Endometrial microvascular endothelial cells (primary cell): ENCODE results near the gene TBX18. TPM values are rescaled to one million over a fixed set of nuclear protein-coding genes. Genes with fewer than 3 reads are reported as not detected.

ENCODE experiments used
- in situ Hi-C: cut with HindIII; loops from 2 replicates; pipeline ENCODE4 v1.10.0; 2017; ENCODE audit warnings: low sequenced_read_pairs, low pct_unique_long_range_greater_than_20kb; ENCODE audit errors: inconsistent ontology term
- total RNA-seq: library from RNA; depleted of rRNA; stranded (reverse); fragments of >200 nt; gene quantifications from one replicate; pipeline ENCODE4 v1.2.3, GENCODE V29; 2015; ENCODE audit errors: inconsistent ontology term

Gene TBX18
- total RNA-seq, 1 donor from 2014 or later = 0.28 TPM

- in situ Hi-C loops = loop anchor here (25.0 kb wide), 1 partner anchor 137 kb away; no protein-coding TSS in a partner anchor
Measured at GRCh38 chr6:84774157-84774984, 10.0 kb upstream of the TBX18 start.

DNA sequence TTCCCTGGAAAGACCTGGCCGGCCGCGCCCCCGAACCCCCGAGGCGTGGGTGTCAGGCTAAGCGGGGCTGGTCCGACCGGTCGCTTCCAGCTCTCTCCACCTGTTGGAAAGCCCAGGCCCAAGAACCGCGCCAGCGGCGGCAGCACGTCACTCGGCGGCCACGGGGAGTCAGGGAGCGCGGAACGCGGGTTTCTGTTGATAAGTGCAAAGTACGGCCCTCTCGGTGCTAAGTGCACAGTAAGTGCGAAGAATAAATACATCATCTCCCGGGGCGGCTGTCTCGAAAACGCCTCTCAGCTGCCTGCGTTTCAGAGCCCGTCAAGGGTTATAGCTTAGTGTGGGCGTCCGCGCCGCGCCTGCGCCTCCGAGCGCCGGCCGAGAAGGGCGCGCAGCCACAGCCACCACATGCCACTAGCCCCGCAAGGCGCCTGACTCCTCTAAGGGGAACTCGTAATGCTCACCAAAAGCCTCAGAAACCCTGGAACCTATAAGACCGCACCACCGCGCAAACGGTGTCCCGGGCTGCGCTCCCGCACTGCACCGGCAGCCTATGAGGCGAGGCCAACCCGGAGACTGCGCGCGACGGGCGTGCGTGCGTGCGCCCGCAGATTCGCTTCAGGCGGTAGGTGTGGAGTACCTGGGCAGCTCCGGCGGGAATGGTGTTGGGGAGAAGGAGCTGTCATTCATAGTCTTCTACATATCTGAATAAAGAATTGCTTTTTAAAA, 9.2 kb upstream of the TBX18 start:
- in situ Hi-C loops = loop anchor here (25.0 kb wide), 1 partner anchor 136 kb away; no protein-coding TSS in a partner anchor

- in situ Hi-C loops = loop anchor here (25.0 kb wide), 1 partner anchor 136 kb away; no protein-coding TSS in a partner anchor
Measured at GRCh38 chr6:84773133-84773430, 8.7 kb upstream of the TBX18 start.

DNA sequence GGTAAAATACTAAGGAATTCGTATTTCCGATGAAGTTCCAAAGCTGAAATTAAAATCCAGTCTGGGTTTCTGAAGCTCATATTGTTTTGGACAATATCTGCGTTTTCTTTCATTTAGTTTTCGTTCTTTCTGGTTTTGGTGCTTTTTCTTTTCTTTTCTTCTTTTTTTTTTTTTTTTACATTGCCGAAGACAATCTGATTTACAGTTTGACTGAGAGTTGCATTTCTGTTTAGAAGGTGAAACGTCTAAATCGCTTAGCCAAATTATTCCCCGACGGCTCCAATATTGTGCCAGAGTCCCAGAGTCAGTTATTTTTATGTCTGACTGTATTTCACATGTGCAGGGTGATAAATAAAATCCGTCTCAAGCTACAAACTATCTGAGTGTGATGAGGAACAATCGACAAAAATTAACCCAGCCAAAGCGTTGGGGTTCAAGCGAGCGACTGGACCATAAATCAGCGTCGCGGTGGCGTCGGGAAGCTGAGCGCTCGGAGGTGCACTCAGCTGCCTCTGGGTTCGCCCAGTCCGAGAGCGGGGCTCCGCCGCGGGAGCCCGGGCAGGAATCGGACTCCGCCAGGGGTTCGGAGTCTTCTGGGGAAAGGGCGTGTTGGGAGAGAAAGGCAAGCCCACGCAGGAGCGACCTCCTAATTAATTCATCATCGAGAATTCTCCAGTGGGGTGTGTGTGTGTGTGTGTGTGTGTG, 8.2 kb upstream of the TBX18 start:
- in situ Hi-C loops = loop anchor here (25.0 kb wide), 1 partner anchor 135 kb away; no protein-coding TSS in a partner anchor

GRCh38 chr6:84771756-84772356, 7.5 kb upstream of the TBX18 start:
- in situ Hi-C loops = loop anchor here (25.0 kb wide), 1 partner anchor 135 kb away; no protein-coding TSS in a partner anchor

GRCh38 chr6:84771125-84771755, 6.8 kb upstream of the TBX18 start:
- in situ Hi-C loops = loop anchor here (25.0 kb wide), 1 partner anchor 134 kb away; no protein-coding TSS in a partner anchor

GRCh38 chr6:84770521-84770920, 6.1 kb upstream of the TBX18 start:
- in situ Hi-C loops = loop anchor here (25.0 kb wide), 1 partner anchor 133 kb away; no protein-coding TSS in a partner anchor

GRCh38 chr6:84769306-84769705, 4.9 kb upstream of the TBX18 start:
- in situ Hi-C loops = loop anchor here (10.0 to 25.0 kb wide), 2 partner anchors 132 to 345 kb away; no protein-coding TSS in a partner anchor

GRCh38 chr6:84768442-84769174, 4.2 kb upstream of the TBX18 start:
- in situ Hi-C loops = loop anchor here (10.0 to 25.0 kb wide), 2 partner anchors 131 to 344 kb away; no protein-coding TSS in a partner anchor

GRCh38 chr6:84767526-84768201, 3.3 kb upstream of the TBX18 start:
- in situ Hi-C loops = loop anchor here (10.0 to 25.0 kb wide), 2 partner anchors 130 to 343 kb away; no protein-coding TSS in a partner anchor

DNA sequence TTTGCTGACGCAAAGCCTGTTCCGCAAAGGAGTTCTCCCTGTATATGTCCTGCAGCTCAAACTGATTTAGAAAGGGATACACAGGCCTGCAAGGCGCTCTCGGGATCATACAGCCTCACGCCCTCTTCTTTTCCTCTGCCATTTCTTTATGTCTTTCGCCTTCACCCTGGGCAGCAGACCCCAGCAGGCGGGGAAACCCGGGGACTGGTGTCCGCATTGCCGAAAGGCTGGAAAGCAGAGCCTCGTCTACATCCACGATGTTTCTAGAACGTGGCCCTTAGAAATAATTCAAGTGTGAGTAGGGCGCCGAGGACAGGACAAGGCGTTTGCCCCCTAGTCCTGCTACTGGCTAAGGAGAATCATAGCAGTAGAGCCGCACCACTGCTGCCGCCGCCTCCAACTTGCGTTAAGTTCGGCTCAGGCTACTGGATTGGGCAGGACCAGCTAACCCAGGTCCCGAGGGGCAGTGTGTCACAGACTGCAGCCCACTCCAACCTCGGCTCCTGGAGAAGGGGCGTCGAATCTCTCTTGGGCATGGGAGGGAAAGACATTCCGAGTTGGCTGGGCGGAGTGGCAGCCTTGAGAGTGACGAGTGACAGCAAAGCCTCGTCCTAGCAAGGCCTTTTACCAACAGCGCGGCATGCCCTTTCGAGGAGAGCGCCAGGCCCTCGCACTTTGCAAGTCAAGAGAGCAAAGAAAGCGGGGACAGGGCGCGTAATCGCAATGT, 2.6 kb upstream of the TBX18 start:
- in situ Hi-C loops = loop anchor here (10.0 to 25.0 kb wide), 2 partner anchors 130 to 342 kb away; no protein-coding TSS in a partner anchor

- in situ Hi-C loops = loop anchor here (10.0 to 25.0 kb wide), 2 partner anchors 129 to 341 kb away; no protein-coding TSS in a partner anchor
Measured at GRCh38 chr6:84766118-84766798, 1.9 kb upstream of the TBX18 start.

DNA sequence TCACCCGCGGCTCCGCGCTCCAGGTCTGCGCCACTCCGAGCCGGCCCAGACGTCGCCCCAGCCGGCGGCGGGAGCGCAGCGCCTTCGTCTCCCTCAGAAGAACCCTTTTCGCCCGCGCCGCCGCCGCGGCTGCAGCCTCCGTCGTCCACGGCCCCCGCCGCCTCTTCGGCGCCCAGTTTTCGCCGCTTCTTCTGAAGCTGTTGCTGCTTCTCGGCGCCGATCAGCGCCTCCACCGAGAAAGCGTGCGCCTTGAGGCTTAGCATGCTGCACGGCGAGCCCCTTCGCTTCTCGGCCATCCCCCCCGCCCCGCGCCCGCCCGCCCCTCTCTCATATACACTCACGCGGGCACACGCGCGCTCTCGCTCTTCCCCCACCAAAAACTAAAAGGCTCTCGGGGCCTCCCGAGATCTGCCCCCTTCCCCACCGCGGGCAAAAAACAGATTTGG, 489 bp downstream of the TBX18 start:
- in situ Hi-C loops = loop anchor here (10.0 to 25.0 kb wide), 2 partner anchors 127 to 339 kb away; no protein-coding TSS in a partner anchor

GRCh38 chr6:84763003-84763885, 1.2 kb downstream of the TBX18 start:
- in situ Hi-C loops = loop anchor here (10.0 to 25.0 kb wide), 2 partner anchors 126 to 338 kb away; no protein-coding TSS in a partner anchor
